ENCODE data around the gene RER1. TPM values are rescaled to one million over a fixed set of nuclear protein-coding genes. Genes with fewer than 3 reads are reported as not detected.

Gene RER1
- total RNA-seq, 1 experiment from 2014 or later, result 155 TPM

- H3K9ac ChIP-seq (ENCODE audit: low read length), result no peak overlapping the region
- ChIA-PET RAD21 (ENCODE audit: low non-redundant PET in 1 of 2, low total read pairs in 2 of 2, uncharacterized antibody in 2 of 2, unreplicated experiment in 2 of 2) (no interaction called here), POLR2A (interaction anchor here (1.1 kb wide), 1 partner anchor 132 kb away, joined by 4 read pairs; no protein-coding TSS in a partner anchor), CTCF (interaction anchor here (1.0 to 2.2 kb wide), 2 partner anchors 132 to 133 kb away, joined by 9 to 13 read pairs; no protein-coding TSS in a partner anchor)
- no peaks in the 10 kb centered on the region for H4K20me1 ChIP-seq (ENCODE audit: insufficient read depth)
- H3K9me3 ChIP-seq (ENCODE audit: control insufficient read depth in 1 of 2, insufficient read depth in 1 of 2, low read depth in 1 of 2, low read length in 2 of 2), result no peaks in the 10 kb centered on the region
- no TSS peak for BruUV-seq (replicated peaks)
- H3K27me3 ChIP-seq (ENCODE audit: insufficient read depth, low read length), result no peaks in the 10 kb centered on the region
- no peak for ATAC-seq
- no peak for DNase-seq (ENCODE audit: low read depth, low spot score)
- no peak overlapping the region for H3K4me3 ChIP-seq (replicated peaks in 1 of 2; ENCODE audit: low read depth in 1 of 2, low read length in 2 of 2)
- H2AFZ ChIP-seq (ENCODE audit: low read depth, low read length, poor library complexity, severe bottlenecking), result no peak overlapping the region
- no peaks in the 10 kb centered on the region for H3K9me2 ChIP-seq (ENCODE audit: insufficient read depth)
- TF ChIP-seq MAX (IDR thresholded peaks at IDR 0.05), result no peak
- TF ChIP-seq, protein P1, sequence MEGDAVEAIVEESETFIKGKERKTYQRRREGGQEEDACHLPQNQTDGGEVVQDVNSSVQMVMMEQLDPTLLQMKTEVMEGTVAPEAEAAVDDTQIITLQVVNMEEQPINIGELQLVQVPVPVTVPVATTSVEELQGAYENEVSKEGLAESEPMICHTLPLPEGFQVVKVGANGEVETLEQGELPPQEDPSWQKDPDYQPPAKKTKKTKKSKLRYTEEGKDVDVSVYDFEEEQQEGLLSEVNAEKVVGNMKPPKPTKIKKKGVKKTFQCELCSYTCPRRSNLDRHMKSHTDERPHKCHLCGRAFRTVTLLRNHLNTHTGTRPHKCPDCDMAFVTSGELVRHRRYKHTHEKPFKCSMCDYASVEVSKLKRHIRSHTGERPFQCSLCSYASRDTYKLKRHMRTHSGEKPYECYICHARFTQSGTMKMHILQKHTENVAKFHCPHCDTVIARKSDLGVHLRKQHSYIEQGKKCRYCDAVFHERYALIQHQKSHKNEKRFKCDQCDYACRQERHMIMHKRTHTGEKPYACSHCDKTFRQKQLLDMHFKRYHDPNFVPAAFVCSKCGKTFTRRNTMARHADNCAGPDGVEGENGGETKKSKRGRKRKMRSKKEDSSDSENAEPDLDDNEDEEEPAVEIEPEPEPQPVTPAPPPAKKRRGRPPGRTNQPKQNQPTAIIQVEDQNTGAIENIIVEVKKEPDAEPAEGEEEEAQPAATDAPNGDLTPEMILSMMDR (IDR thresholded peaks at IDR 0.05 in 2 of 3, conservative IDR thresholded peaks at IDR 0.05 in 1 of 3; ENCODE audit: borderline replicate concordance in 1 of 3, insufficient read depth in 1 of 3, low read depth in 2 of 3, low read length in 2 of 3), result no peak
- TF ChIP-seq EZH2 (IDR thresholded peaks at IDR 0.05), result no peak
- no peak for TF ChIP-seq RAD21 (IDR thresholded peaks at IDR 0.05; ENCODE audit: low read depth)
- no peak for TF ChIP-seq FOSL1 (IDR thresholded peaks at IDR 0.05; ENCODE audit: low read depth)
- no peak for TF ChIP-seq EZH2phosphoT487 (IDR thresholded peaks at IDR 0.05; ENCODE audit: borderline replicate concordance)
- TF ChIP-seq REST (IDR thresholded peaks at IDR 0.05; ENCODE audit: low read depth), result no peak
- H3K4me2 ChIP-seq (ENCODE audit: low read length), result no peak overlapping the region
- peaks cover 14 to 39% of the 10 kb centered on the region in 2 experiments; a peak in 3 of 4 replicates for H3K4me1 ChIP-seq (ENCODE audit: control insufficient read depth in 1 of 2, insufficient read depth in 2 of 2, low read length in 2 of 2)
- intact Hi-C loops (cut with micrococcal nuclease), result no loop called here
- no peak overlapping the region for H3K27ac ChIP-seq (ENCODE audit: low read depth, low read length)
- peaks cover 24% of the 10 kb centered on the region; the same call in 1 of the 2 replicates for H3K79me2 ChIP-seq (ENCODE audit: insufficient read depth, low read length)
- no peaks in the 10 kb centered on the region for H3K36me3 ChIP-seq (ENCODE audit: control insufficient read depth in 1 of 2, insufficient read depth in 2 of 2, low read length in 2 of 2)
These were observed 23.7 kb downstream of the RER1 start for GRCh38 chr1:2415337-2415736.
